Smooth muscle cell (in vitro differentiated cells): Measurements from ENCODE around the gene CYP2R1. TPM values are rescaled to one million over a fixed set of nuclear protein-coding genes. Genes with fewer than 3 reads are reported as not detected.

Experiments
- DNase-seq: peaks from one replicate; lab custom pipeline; 2025; ENCODE audit not compliant: unreplicated experiment; lab: John Stamatoyannopoulos, UW
- H2AFZ ChIP-seq: fragments of 200-600 bp; sonication (generic); 2 replicates; pipeline ENCODE4 v1.6.0; 2016; ENCODE audit warnings: antibody characterized with exemption, low read depth, mild to moderate bottlenecking
- H3F3A ChIP-seq: fragments of 200-600 bp; sonication (generic); 2 replicates; pipeline ENCODE4 v1.6.0; 2017; ENCODE audit warnings: antibody characterized with exemption, low read depth
- H3K27ac ChIP-seq: fragments of 200-600 bp; sonication (generic); 2 replicates; pipeline ENCODE4 v1.5.1; 2016; ENCODE audit warnings: low read depth, mild to moderate bottlenecking
- H3K27me3 ChIP-seq: fragments of 200-600 bp; sonication (generic); 2 replicates; pipeline ENCODE4 v1.6.1; 2016; ENCODE audit warnings: low read depth, mild to moderate bottlenecking
- H3K36me3 ChIP-seq: fragments of 200-600 bp; sonication (generic); 2 replicates; pipeline ENCODE4 v1.5.1; 2016; ENCODE audit warnings: low read depth
- H3K4me1 ChIP-seq: fragments of 200-600 bp; sonication (generic); 2 replicates; pipeline ENCODE4 v1.5.1; 2016; ENCODE audit warnings: low read depth
- H3K4me2 ChIP-seq: fragments of 200-600 bp; sonication (generic); 2 replicates; pipeline ENCODE4 v1.6.0; 2016; ENCODE audit warnings: mild to moderate bottlenecking
- H3K4me3 ChIP-seq: fragments of 200-600 bp; sonication (generic); 2 replicates; pipeline ENCODE4 v1.5.1; 2016; ENCODE audit warnings: mild to moderate bottlenecking
- H3K79me2 ChIP-seq: fragments of 200-600 bp; sonication (generic); 2 replicates; pipeline ENCODE4 v1.6.0; 2016; ENCODE audit warnings: low read depth, mild to moderate bottlenecking
- H3K9ac ChIP-seq: fragments of 200-600 bp; sonication (generic); 2 replicates; pipeline ENCODE4 v1.6.0; 2016; ENCODE audit warnings: low read depth
- H3K9me3 ChIP-seq: fragments of 200-600 bp; sonication (generic); replicated peaks from 2 replicates; pipeline ENCODE4 v1.5.1; 2016; ENCODE audit warnings: low read depth
- H4K20me1 ChIP-seq: fragments of 200-600 bp; sonication (generic); 2 replicates; pipeline ENCODE4 v1.6.0; 2016; ENCODE audit warnings: low read depth
- WGBS: methylation state at CpG from one replicate; pipeline ENCODE4 v1.1.7; 2016; ENCODE audit warnings: low lambda C conversion rate; 5-methylcytosine and 5-hydroxymethylcytosine counted together
- polyA plus RNA-seq: library from polyadenylated mRNA; unstranded; fragments of >200 nt; fragmentation: Nextera tagmentation; extraction: Ambion mirVana; gene quantifications from 2 replicates; pipeline ENCODE4 v1.2.1, GENCODE V29; 2016
- total RNA-seq: library from RNA; depleted of rRNA; stranded (reverse); fragments of >200 nt; gene quantifications from 2 replicates; pipeline ENCODE4 v1.2.3, GENCODE V29; 2014
- TF ChIP-seq, protein P1 (sequence below): fragments of 200-600 bp; sonication (generic); IDR thresholded peaks from 2 replicates; pipeline ENCODE4 v1.5.1; 2017; ENCODE audit warnings: borderline replicate concordance, mild to moderate bottlenecking, antibody characterized with exemption; ENCODE audit not compliant: insufficient read depth, poor library complexity, severe bottlenecking

CYP2R1 gene
- total and polyA plus RNA-seq, 2 experiments from 2014 or later = 13.5 to 22.1 TPM

DNA sequence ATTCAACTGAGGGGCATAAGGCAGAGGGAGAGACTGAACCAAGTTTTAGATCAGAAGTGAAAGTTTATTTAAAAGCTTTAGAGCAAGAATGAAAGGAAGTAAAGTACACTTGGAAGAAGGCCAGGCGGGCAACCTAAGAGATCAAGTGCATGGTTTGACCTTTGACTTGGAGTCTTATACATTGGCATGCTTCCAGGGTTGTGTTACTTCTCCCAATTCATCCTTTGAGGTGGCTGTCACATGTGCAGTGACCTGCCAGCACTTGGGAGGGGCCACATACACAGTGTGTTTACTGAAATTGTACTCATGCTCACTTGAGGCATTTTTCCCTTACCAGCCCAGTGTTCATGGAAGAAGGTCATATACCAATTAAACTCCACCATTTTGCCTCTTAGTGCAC is 30.4 kb downstream of the CYP2R1 start:
- H3K79me2 ChIP-seq = no peaks in the 10 kb centered on the region
- whole genome bisulfite sequencing = 100% methylated on average over 1 of the region's 1 CpG
- H3K9me3 ChIP-seq = no peaks in the 10 kb centered on the region
- no peaks in the 10 kb centered on the region for H3K36me3 ChIP-seq
- no peaks in the 10 kb centered on the region for H4K20me1 ChIP-seq
- no peak overlapping the region for H2AFZ ChIP-seq
- H3K27me3 ChIP-seq = no peaks in the 10 kb centered on the region
- H3K9ac ChIP-seq = no peak overlapping the region
- H3K4me3 ChIP-seq = no peak overlapping the region
- H3K27ac ChIP-seq = no peak overlapping the region
- H3K4me1 ChIP-seq = no peaks in the 10 kb centered on the region
- TF ChIP-seq, protein P1, sequence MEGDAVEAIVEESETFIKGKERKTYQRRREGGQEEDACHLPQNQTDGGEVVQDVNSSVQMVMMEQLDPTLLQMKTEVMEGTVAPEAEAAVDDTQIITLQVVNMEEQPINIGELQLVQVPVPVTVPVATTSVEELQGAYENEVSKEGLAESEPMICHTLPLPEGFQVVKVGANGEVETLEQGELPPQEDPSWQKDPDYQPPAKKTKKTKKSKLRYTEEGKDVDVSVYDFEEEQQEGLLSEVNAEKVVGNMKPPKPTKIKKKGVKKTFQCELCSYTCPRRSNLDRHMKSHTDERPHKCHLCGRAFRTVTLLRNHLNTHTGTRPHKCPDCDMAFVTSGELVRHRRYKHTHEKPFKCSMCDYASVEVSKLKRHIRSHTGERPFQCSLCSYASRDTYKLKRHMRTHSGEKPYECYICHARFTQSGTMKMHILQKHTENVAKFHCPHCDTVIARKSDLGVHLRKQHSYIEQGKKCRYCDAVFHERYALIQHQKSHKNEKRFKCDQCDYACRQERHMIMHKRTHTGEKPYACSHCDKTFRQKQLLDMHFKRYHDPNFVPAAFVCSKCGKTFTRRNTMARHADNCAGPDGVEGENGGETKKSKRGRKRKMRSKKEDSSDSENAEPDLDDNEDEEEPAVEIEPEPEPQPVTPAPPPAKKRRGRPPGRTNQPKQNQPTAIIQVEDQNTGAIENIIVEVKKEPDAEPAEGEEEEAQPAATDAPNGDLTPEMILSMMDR = no peak
- H3K4me2 ChIP-seq = no peak overlapping the region
- no peaks in the 10 kb centered on the region for H3F3A ChIP-seq
- no peak for DNase-seq

DNA sequence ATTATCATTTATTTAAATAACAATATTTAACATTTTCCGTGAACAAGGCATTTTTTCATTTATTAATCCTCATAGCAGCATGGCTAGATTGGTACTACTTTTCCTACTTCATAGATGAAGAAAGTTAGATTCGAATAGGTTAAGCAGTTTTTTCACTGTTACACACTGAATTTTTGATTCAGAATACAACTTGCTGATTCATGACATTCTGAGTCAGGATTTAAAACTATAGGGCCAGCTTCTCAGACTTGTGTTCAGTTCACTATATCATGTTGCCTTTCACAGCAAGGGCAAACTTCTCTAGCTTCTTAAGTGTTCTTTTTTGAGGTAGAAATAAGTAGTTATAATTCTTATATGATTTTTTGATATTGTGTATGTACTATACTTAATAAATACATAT is 31.5 kb downstream of the CYP2R1 start:
- TF ChIP-seq, protein P1 = no peak
- Histone ChIP-seq H3K27me3 (no peaks in the 10 kb centered on the region), H3K36me3 (no peaks in the 10 kb centered on the region), H3K4me3 (no peak overlapping the region), H3K27ac (no peak overlapping the region), H3K9ac (no peak overlapping the region), H4K20me1 (no peaks in the 10 kb centered on the region), H3K79me2 (no peaks in the 10 kb centered on the region), H3K4me1 (no peaks in the 10 kb centered on the region), H3K9me3 (no peaks in the 10 kb centered on the region), H3F3A (no peaks in the 10 kb centered on the region), H3K4me2 (no peak overlapping the region), H2AFZ (no peak overlapping the region)
- no peak for DNase-seq
- WGBS = 95% methylated on average over 2 of the region's 2 CpGs

DNA sequence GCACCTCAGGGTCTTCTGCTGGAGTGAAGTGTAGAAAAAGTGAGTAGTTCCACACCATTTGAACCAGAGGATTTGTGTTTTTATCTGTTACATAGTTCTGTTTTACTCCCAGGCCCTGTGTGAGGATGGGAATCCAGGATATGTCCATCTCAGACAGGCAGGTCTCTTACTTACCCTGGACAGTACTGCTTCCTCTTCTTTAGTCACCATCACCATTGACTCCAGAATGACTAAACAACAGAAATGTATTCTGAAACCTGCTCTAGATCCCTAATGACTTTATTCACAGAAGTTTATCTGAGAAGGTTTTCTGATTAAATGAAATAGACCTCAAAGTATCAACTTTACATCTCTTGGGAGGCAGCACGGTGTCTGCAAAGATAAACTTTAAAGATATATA is 33.6 kb downstream of the CYP2R1 start:
- Histone ChIP-seq H3K9ac (no peak overlapping the region), H3K9me3 (no peaks in the 10 kb centered on the region), H3K27ac (no peak overlapping the region), H2AFZ (no peak overlapping the region), H3K4me1 (no peaks in the 10 kb centered on the region), H4K20me1 (no peaks in the 10 kb centered on the region), H3K27me3 (no peaks in the 10 kb centered on the region), H3K4me3 (no peak overlapping the region), H3K36me3 (no peaks in the 10 kb centered on the region), H3K79me2 (no peaks in the 10 kb centered on the region), H3K4me2 (no peak overlapping the region), H3F3A (no peaks in the 10 kb centered on the region)
- 100% methylated on average over 1 of the region's 1 CpG for WGBS
- TF ChIP-seq, protein P1 = no peak
- DNase-seq = no peak

DNA sequence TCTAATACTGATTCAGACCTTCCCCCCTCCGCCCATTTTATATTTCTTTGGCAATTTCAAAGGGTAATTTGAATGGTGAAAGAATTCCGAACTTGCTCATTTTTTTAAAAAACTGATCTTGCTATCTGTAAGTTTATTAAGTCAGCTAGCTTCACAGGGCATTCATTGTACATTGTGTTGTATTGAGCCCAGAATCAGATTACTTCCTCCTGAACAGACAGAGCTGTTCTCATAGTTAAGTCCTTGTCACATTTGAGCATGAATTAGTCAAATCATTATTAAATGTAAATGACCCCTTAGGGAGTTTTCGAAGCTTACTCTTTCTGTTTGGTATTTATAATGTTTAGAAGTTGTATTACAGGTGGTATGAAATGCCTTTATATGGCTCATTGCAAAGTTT is 34.4 kb downstream of the CYP2R1 start:
- Histone ChIP-seq H3K4me3 (no peak overlapping the region), H3K27me3 (no peaks in the 10 kb centered on the region), H3K4me1 (no peaks in the 10 kb centered on the region), H3K27ac (no peak overlapping the region), H3F3A (no peaks in the 10 kb centered on the region), H3K9me3 (no peaks in the 10 kb centered on the region), H4K20me1 (no peaks in the 10 kb centered on the region), H3K36me3 (no peaks in the 10 kb centered on the region), H3K4me2 (no peak overlapping the region), H3K79me2 (no peaks in the 10 kb centered on the region), H2AFZ (no peak overlapping the region), H3K9ac (no peak overlapping the region)
- TF ChIP-seq, protein P1 = no peak
- no peak for DNase-seq
- 92% methylated on average over 3 of the region's 3 CpGs for WGBS
